ENCODE results near the gene PAK5. TPM values are rescaled to one million over a fixed set of nuclear protein-coding genes. Genes with fewer than 3 reads are reported as not detected.

PAK5 gene
- total RNA-seq, 1 donor from 2014 or later: 0.10 TPM

DNA sequence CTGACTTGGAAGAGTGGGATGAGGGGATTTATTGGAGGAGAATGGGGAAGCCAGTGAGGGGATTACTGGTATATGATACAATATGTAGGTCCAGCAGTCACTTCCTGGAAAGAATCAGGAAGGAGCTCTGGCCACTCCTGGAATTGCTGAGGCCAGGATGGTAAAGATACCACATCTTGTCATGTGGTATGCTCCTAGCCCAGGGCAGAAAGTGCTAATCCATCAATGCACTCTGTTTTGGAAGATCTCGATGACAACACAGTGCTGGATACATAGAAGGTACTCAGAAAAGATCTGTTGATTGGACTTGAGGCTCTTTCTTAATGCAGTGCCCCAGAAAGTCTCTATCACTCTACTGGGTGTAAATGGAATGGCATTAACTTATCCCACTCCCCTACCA is 271.9 kb downstream of the PAK5 start:
- Mint-ChIP-seq H3K27me3 (ENCODE audit: unreplicated experiment) (peaks cover 3% of the 10 kb centered on the region), H3K9me3 (ENCODE audit: unreplicated experiment) (no peaks in the 10 kb centered on the region), H3K4me3 (ENCODE audit: unreplicated experiment) (no peak overlapping the region), H3K27ac (ENCODE audit: unreplicated experiment) (no peak overlapping the region), H3K4me1 (ENCODE audit: unreplicated experiment) (no peaks in the 10 kb centered on the region), H3K36me3 (ENCODE audit: low read depth, unreplicated experiment) (no peaks in the 10 kb centered on the region)
- no peak for DNase-seq (ENCODE audit: low spot score)
- no peak for TF ChIP-seq CTCF (IDR thresholded peaks at IDR 0.05; ENCODE audit: unreplicated experiment)

DNA sequence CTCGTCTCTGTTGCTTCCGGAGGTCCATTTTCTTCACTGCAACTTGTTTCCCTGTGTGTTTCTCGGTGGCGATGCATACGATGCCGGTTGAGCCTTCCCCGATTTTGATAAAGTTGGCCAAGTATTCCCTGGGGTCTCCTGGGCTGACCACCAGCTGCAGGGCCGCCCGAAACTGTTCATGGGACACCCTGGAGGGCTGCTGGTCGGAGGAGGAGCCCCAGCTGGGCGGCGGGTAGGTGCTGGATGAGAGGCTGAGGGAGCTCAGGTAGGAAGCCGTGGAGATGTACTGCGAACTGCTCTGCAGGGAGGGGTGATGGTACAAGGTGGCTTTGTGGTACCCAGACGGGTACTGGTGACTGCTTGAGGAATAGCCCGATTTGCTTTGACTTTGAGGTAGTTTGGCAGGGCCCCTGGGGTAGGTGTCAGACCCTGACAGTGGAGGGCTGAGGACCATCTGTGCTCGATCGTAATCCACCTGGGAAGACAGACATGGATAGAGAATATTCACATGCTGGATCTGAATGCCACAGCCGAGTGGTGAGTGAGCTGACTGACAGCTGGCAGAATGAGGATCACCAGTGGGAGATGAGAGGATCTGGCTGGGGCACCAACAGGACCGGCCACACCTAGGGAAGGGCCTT is 272.8 kb downstream of the PAK5 start:
- no peak for TF ChIP-seq CTCF (IDR thresholded peaks at IDR 0.05; ENCODE audit: unreplicated experiment)
- Mint-ChIP-seq H3K4me1 (ENCODE audit: unreplicated experiment) (no peaks in the 10 kb centered on the region), H3K27me3 (ENCODE audit: unreplicated experiment) (peaks cover 3% of the 10 kb centered on the region)

DNA sequence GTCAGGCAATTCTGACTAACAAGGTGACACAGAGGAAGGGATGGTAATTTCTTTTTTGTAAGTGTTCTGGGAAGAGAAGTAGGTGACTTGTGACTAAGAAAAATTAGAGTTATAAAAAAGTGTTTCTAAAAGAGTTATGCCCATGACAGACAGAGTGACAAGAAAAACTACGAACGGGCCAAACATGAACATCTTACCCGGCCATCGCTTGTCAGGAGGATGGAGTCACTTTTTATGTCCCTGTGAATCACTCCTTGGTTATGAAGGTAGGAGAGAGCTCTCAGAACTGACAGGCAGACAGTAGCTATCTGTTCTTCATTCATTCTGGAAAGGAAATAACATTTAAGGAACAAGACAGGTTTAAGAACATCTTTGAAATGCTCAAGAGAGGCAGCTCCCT is 281.5 kb downstream of the PAK5 start:
- no peak for TF ChIP-seq CTCF (IDR thresholded peaks at IDR 0.05; ENCODE audit: unreplicated experiment)
- Mint-ChIP-seq H3K36me3 (ENCODE audit: low read depth, unreplicated experiment) (no peaks in the 10 kb centered on the region), H3K27ac (ENCODE audit: unreplicated experiment) (no peak overlapping the region), H3K27me3 (ENCODE audit: unreplicated experiment) (no peaks in the 10 kb centered on the region), H3K4me1 (ENCODE audit: unreplicated experiment) (peaks cover 5% of the 10 kb centered on the region), H3K9me3 (ENCODE audit: unreplicated experiment) (no peaks in the 10 kb centered on the region), H3K4me3 (ENCODE audit: unreplicated experiment) (no peak overlapping the region)
- no peak for DNase-seq (ENCODE audit: low spot score)

More for the DNA sequence above, 272.8 kb downstream of the PAK5 start:
- DNase-seq (ENCODE audit: low spot score): no peak
- Mint-ChIP-seq H3K27ac (ENCODE audit: unreplicated experiment) (no peak overlapping the region), H3K4me3 (ENCODE audit: unreplicated experiment) (no peak overlapping the region), H3K9me3 (ENCODE audit: unreplicated experiment) (no peaks in the 10 kb centered on the region), H3K36me3 (ENCODE audit: low read depth, unreplicated experiment) (no peaks in the 10 kb centered on the region)

- TF ChIP-seq CTCF (IDR thresholded peaks at IDR 0.05; ENCODE audit: unreplicated experiment): no peak
- no peak for DNase-seq (ENCODE audit: low spot score)
- H3K27me3 Mint-ChIP-seq (ENCODE audit: unreplicated experiment): no peaks in the 10 kb centered on the region
Observed at GRCh38 chr20:9555781-9556180, 283.1 kb downstream of the PAK5 start.

GRCh38 chr20:9551808-9552550 is 286.9 kb downstream of the PAK5 start:
- Mint-ChIP-seq H3K4me1 (ENCODE audit: unreplicated experiment) (no peaks in the 10 kb centered on the region), H3K27ac (ENCODE audit: unreplicated experiment) (no peak overlapping the region), H3K9me3 (ENCODE audit: unreplicated experiment) (no peaks in the 10 kb centered on the region), H3K4me3 (ENCODE audit: unreplicated experiment) (no peak overlapping the region), H3K27me3 (ENCODE audit: unreplicated experiment) (peaks cover 2% of the 10 kb centered on the region), H3K36me3 (ENCODE audit: low read depth, unreplicated experiment) (no peaks in the 10 kb centered on the region)
- no peak for TF ChIP-seq CTCF (IDR thresholded peaks at IDR 0.05; ENCODE audit: unreplicated experiment)
- no peak for DNase-seq (ENCODE audit: low spot score)

More at GRCh38 chr20:9555781-9556180, 283.1 kb downstream of the PAK5 start:
- Mint-ChIP-seq H3K27ac (ENCODE audit: unreplicated experiment) (no peak overlapping the region), H3K36me3 (ENCODE audit: low read depth, unreplicated experiment) (no peaks in the 10 kb centered on the region), H3K4me3 (ENCODE audit: unreplicated experiment) (no peak overlapping the region), H3K9me3 (ENCODE audit: unreplicated experiment) (no peaks in the 10 kb centered on the region), H3K4me1 (ENCODE audit: unreplicated experiment) (peaks cover 5% of the 10 kb centered on the region)
